Stimulated activated CD8-positive, alpha-beta memory T cell treated with anti-CD3 and anti-CD28 coated beads, Interleukin-15, amount 100 ng/mL, for 4 hours (primary cell): Measurements from ENCODE around the gene NHP2.
A peak's percentile ranks its signal among the peaks of the same experiment; 100 is the strongest.

Source experiments
- DNase-seq, 2 donors: peaks; one replicate each; pipeline ENCODE4 v3.0.0-alpha.2; 2020; ENCODE audit warnings: low read depth in 2 of 2

NHP2 gene

GRCh38 chr5:178176791-178177190 is 23.1 kb upstream of the NHP2 start:
- DNase-seq = no peak

- DNase-seq = no peak
Measured at GRCh38 chr5:178174456-178174855, 20.8 kb upstream of the NHP2 start.

- DNase-seq = no peak
Measured at GRCh38 chr5:178170455-178170854, 16.8 kb upstream of the NHP2 start.

GRCh38 chr5:178165581-178165980 is 11.9 kb upstream of the NHP2 start:
- DNase-seq = no peak

GRCh38 chr5:178163772-178164735 is 10.4 kb upstream of the NHP2 start:
- DNase-seq = peak; percentile 79 to 80

- DNase-seq = no peak
Measured at GRCh38 chr5:178162481-178162880, 8.8 kb upstream of the NHP2 start.

- no peak for DNase-seq
Measured at GRCh38 chr5:178160176-178160575, 6.5 kb upstream of the NHP2 start.

- DNase-seq = no peak
Measured at GRCh38 chr5:178155065-178155464, 1.4 kb upstream of the NHP2 start.

- DNase-seq = no peak
Measured at GRCh38 chr5:178152491-178153444, 917 bp downstream of the NHP2 start.

GRCh38 chr5:178150977-178151734 is 2.5 kb downstream of the NHP2 start:
- no peak for DNase-seq

GRCh38 chr5:178149199-178149932 is 4.3 kb downstream of the NHP2 start:
- no peak for DNase-seq

- DNase-seq = no peak
Measured at GRCh38 chr5:178147406-178147805, 6.3 kb downstream of the NHP2 start.

- peak; percentile 43 to 50 for DNase-seq
Measured at GRCh38 chr5:178145965-178146820, 7.5 kb downstream of the NHP2 start.

- no peak for DNase-seq
Measured at GRCh38 chr5:178143901-178144300, 9.8 kb downstream of the NHP2 start.

- DNase-seq = no peak
Measured at GRCh38 chr5:178143246-178143645, 10.4 kb downstream of the NHP2 start.

GRCh38 chr5:178142642-178143041 is 11.0 kb downstream of the NHP2 start:
- DNase-seq = no peak

GRCh38 chr5:178141550-178141949 is 12.1 kb downstream of the NHP2 start:
- no peak for DNase-seq

GRCh38 chr5:178137991-178138390 is 15.7 kb downstream of the NHP2 start:
- no peak for DNase-seq

GRCh38 chr5:178136990-178137389 is 16.7 kb downstream of the NHP2 start:
- DNase-seq = no peak

GRCh38 chr5:178131446-178131996 is 22.2 kb downstream of the NHP2 start:
- no peak for DNase-seq
